Pancreas (tissue), 10 donors: Measurements from ENCODE around the gene ENKD1. TPM values are rescaled to one million over a fixed set of nuclear protein-coding genes. Genes with fewer than 3 reads are reported as not detected.

Source experiments
- ATAC-seq, 4 donors: fragments of 200-7000 bp; cut with Tn5 transposase; one replicate each; pipeline versions ENCODE4 v1.8.0 to v1.9.1; 2020; ENCODE audit warnings: mild to moderate bottlenecking in 4 of 4, moderate library complexity in 4 of 4
- DNase-seq, 6 donors: peaks; one replicate each; pipeline ENCODE4 v3.0.0-alpha.2; 2020
- FAIRE-seq: peaks from 2 replicates; lab custom pipeline; 2012; peaks lifted over from hg19 to GRCh38; lab: Jason Lieb, UNC
- H3K27ac ChIP-seq, 4 donors: fragments of 200-600 bp; sonication (generic); 1 replicate in 3 of 4; 2 replicates in 1 of 4; pipeline versions ENCODE4 v1.5.0 to v1.8.0; 2020
- H3K27me3 ChIP-seq, 4 donors: fragments of 200-600 bp; one replicate each; pipeline ENCODE4 v1.8.0; 2021
- H3K36me3 ChIP-seq, 3 donors: fragments of 200-600 bp; sonication (generic) in 1 of 3; one replicate each; pipeline versions ENCODE4 v1.5.0 to v1.8.0; 2020 to 2021
- H3K4me1 ChIP-seq, 3 donors: fragments of 200-600 bp; one replicate each; pipeline ENCODE4 v1.8.0; 2021
- H3K4me3 ChIP-seq, 4 donors: fragments of 200-600 bp; sonication (generic) in 2 of 4; one replicate each; pipeline versions ENCODE4 v1.5.0 to v1.8.0; 2020 to 2021
- H3K9me3 ChIP-seq, 4 donors: fragments of 200-600 bp; one replicate each; pipeline ENCODE4 v1.8.0; 2021
- CTCF ChIP-seq, 4 donors: fragments of 200-600 bp; sonication (generic) in 3 of 4; IDR thresholded peaks; one replicate each; pipeline versions ENCODE4 v1.5.0 to v1.8.0; 2021; ENCODE audit warnings: antibody characterized with exemption in 4 of 4
- WGBS, 2 donors: extraction: QIAGEN DNeasy Blood & Tissue Kit; methylation state at CpG; one replicate each; pipeline ENCODE4 v1.1.7; 2013; 5-methylcytosine and 5-hydroxymethylcytosine counted together
- intact Hi-C, 3 donors: fragments of 100-400 bp; cut with DNase I; formaldehyde crosslinking; loops; one replicate each; pipeline versions ENCODE4 v1.11.1 to v1.14.2; 2022
- polyA plus RNA-seq, 2 donors: library from polyadenylated mRNA; stranded (reverse); fragments of 200-250 nt; gene quantifications; one replicate each; pipeline ENCODE4 v1.2.3, GENCODE V29; 2013
- total RNA-seq, 6 donors: library from RNA; stranded (reverse); fragmentation: NEBNext Ultra II Directional in 4 of 6; extraction: Animal tissue kit (Norgen Biotek cat#: 25700) in 4 of 6; gene quantifications; one replicate each; pipeline versions ENCODE4 v1.2.1 to v1.2.4, GENCODE V29; 2021 to 2023
- donor health status: healthy with polysubstance abuse.
- donor health status: DM: no; HTN: no; CAD: no; lungs with moderate emphysema.
- donor health status: DM: no; HTN: no; CAD: no.
- donor health status: control.
- donor health status: control.
- donor health status: Bipolar disorder and iron deficiency.
- donor health status: DM: yes; HTN: yes; CAD: no.
- donor health status: DM: no; HTN: no; CAD: no.
- donor health status: DM: no; HTN: no; CAD: no.
- donor health status: DM: yes; HTN: yes; CAD: no.

ENKD1 gene
- total and polyA plus RNA-seq, 8 donors = 24.3 to 171 (median 47.5) TPM

- Histone ChIP-seq H3K27me3 (no peaks in the 10 kb centered on the region), H3K4me1 (peaks cover 31 to 39% (median 35%) of the 10 kb centered on the region in 3 donors), H3K9me3 (no peaks in the 10 kb centered on the region), H3K4me3 (peak overlapping the region; percentile 83 to 94 (median 87)), H3K36me3 (no peaks in the 10 kb centered on the region), H3K27ac (peak overlapping the region; percentile 71 to 93 (median 83))
- ATAC-seq (peak; percentile 18 to 38 (median 30)), DNase-seq (peak; percentile 67 to 93 (median 77)), FAIRE-seq (no peak)
- 0 to 1% methylated on average over 23 to 46 of the region's 46 CpGs for WGBS, 2 donors
- no peak for TF ChIP-seq CTCF (IDR thresholded peaks at IDR 0.05)
- intact Hi-C loops = loop anchor here in 1 of 3 donors (10.0 kb wide), 1 partner anchor 141 kb away; the partner anchor contains the start of gene RIPOR1
These were observed 458 bp downstream of the ENKD1 start for GRCh38 chr16:67666032-67666551.

- no peaks in the 10 kb centered on the region for H3K9me3 ChIP-seq
- no peak for DNase-seq
- no peak for ATAC-seq
- no peaks in the 10 kb centered on the region for H3K36me3 ChIP-seq
- 26 to 28% methylated on average over 5 of the region's 5 CpGs for WGBS, 2 donors
- peak overlapping the region; percentile 71 to 93 (median 83) for H3K27ac ChIP-seq
- peaks cover 31 to 39% (median 35%) of the 10 kb centered on the region in 3 donors for H3K4me1 ChIP-seq
- peak overlapping the region; percentile 83 to 94 (median 87) for H3K4me3 ChIP-seq
- H3K27me3 ChIP-seq = no peaks in the 10 kb centered on the region
- FAIRE-seq = no peak
- intact Hi-C loops = loop anchor here in 1 of 3 donors (10.0 kb wide), 1 partner anchor 141 kb away; the partner anchor contains the start of gene RIPOR1
- TF ChIP-seq CTCF (IDR thresholded peaks at IDR 0.05) = no peak
These were observed 952 bp downstream of the ENKD1 start for GRCh38 chr16:67665598-67665997.

- TF ChIP-seq CTCF (IDR thresholded peaks at IDR 0.05) = no peak
- intact Hi-C loops = loop anchor here in 1 of 3 donors (10.0 kb wide), 1 partner anchor 140 kb away; the partner anchor contains the start of gene RIPOR1
- DNase-seq (peak in 5 of 6 donors; percentile 65 to 86 (median 76)), FAIRE-seq (no peak), ATAC-seq (peak in 1 of 4 donors; percentile 5)
- Histone ChIP-seq H3K36me3 (no peaks in the 10 kb centered on the region), H3K4me1 (peaks cover 31 to 39% (median 35%) of the 10 kb centered on the region in 3 donors), H3K27me3 (no peaks in the 10 kb centered on the region), H3K4me3 (peak overlapping the region in 2 of 4 donors; percentile 83 to 86), H3K9me3 (no peaks in the 10 kb centered on the region), H3K27ac (peak overlapping the region; percentile 69 to 84 (median 76))
- 37 to 65% methylated on average over 7 of the region's 7 CpGs for WGBS, 2 donors
These were observed 1.7 kb downstream of the ENKD1 start for GRCh38 chr16:67664871-67665270.

GRCh38 chr16:67664258-67664657, 2.3 kb downstream of the ENKD1 start:
- no peaks in the 10 kb centered on the region for H3K36me3 ChIP-seq
- no peaks in the 10 kb centered on the region for H3K27me3 ChIP-seq
- WGBS, 2 donors = 26 to 37% methylated on average over 4 of the region's 4 CpGs
- peaks cover 31 to 39% (median 39%) of the 10 kb centered on the region in 3 donors for H3K4me1 ChIP-seq
- intact Hi-C loops = loop anchor here in 1 of 3 donors (10.0 kb wide), 1 partner anchor 139 kb away; the partner anchor contains the start of gene RIPOR1
- ATAC-seq (peak; percentile 11 to 31 (median 30)), FAIRE-seq (no peak), DNase-seq (peak; percentile 67 to 94 (median 87))
- H3K27ac ChIP-seq = peak overlapping the region; percentile 69 to 84 (median 76)
- H3K9me3 ChIP-seq = no peaks in the 10 kb centered on the region
- TF ChIP-seq CTCF (IDR thresholded peaks at IDR 0.05) = no peak
- H3K4me3 ChIP-seq = peak overlapping the region in 2 of 4 donors; percentile 83 to 86

GRCh38 chr16:67663877-67664222, 2.7 kb downstream of the ENKD1 start:
- no peaks in the 10 kb centered on the region for H3K36me3 ChIP-seq
- WGBS, 2 donors = 45 to 55% methylated on average over 6 of the region's 6 CpGs
- H3K27me3 ChIP-seq = no peaks in the 10 kb centered on the region
- peak overlapping the region; percentile 69 to 84 (median 76) for H3K27ac ChIP-seq
- DNase-seq (peak in 1 of 6 donors; percentile 81), FAIRE-seq (no peak), ATAC-seq (no peak)
- intact Hi-C loops = loop anchor here in 1 of 3 donors (10.0 kb wide), 1 partner anchor 139 kb away; the partner anchor contains the start of gene RIPOR1
- no peaks in the 10 kb centered on the region for H3K9me3 ChIP-seq
- TF ChIP-seq CTCF (IDR thresholded peaks at IDR 0.05) = no peak
- H3K4me3 ChIP-seq = peak overlapping the region in 2 of 4 donors; percentile 19 to 83
- H3K4me1 ChIP-seq = peaks cover 31 to 43% (median 39%) of the 10 kb centered on the region in 3 donors
